NCI-H82 treated with DMSO at 0.1 percent for 48 hours (cell line): ENCODE measurements around the gene CCDC50.

Experiments used
- DNase-seq: peaks from one replicate; lab custom pipeline; 2025; ENCODE audit not compliant: unreplicated experiment; lab: John Stamatoyannopoulos, UW

CCDC50 gene

DNA sequence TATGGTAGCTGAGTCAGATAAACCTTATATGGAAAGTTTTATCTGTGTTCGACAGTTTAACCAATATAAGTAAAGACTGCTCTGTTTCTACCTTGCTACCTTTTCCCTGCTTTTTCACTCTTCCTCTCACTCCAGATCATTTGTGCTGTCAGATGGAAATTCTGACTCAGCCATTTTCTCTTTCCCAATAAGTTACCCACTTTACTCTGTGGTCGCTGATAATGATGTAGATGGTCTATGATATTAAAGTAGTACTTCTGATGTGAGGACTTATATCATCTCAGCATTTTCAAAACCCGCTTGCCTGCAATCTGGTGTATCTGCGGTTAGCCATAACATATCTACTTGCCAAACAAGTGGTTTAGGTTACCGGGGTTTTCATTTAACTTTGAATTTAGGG, 16.1 kb downstream of the CCDC50 start:
- no peak for DNase-seq

DNA sequence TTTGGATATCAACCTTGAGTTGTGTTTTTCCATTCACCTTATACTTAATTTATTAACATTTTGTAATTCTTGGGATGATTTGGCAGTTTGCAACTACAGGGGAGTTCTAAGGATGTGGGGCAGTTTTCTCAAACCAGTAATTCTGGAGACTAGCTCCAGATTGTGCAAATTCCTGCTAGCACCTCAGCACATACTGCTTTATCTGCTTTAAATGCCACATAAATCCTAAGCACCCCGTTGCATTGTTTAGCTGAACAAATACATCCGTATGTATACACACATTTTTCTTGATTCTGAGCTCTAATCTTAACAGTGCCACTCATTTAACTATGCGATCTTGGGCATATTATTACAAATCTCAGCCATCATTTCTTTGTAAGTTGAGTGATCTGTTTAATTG, 18.0 kb downstream of the CCDC50 start:
- no peak for DNase-seq

DNA sequence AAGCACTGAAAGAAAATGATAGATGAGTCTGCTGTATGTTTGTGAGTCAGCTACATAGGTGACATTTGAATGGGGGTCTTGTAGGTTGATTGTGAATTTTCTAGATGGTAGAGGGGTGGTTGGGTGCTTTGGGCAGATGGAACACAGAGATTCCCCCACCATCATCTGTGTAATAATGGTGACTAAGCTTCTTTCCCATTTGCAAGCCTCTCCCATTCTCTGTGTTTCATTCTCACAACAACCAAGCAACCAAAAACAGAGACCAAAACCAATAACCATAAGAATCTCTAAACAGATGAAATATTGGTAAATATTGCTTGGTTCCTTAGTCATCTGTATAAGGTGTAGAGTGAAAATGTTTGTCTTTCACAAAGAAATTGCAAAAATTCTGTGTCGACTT, 18.9 kb downstream of the CCDC50 start:
- DNase-seq: no peak

DNA sequence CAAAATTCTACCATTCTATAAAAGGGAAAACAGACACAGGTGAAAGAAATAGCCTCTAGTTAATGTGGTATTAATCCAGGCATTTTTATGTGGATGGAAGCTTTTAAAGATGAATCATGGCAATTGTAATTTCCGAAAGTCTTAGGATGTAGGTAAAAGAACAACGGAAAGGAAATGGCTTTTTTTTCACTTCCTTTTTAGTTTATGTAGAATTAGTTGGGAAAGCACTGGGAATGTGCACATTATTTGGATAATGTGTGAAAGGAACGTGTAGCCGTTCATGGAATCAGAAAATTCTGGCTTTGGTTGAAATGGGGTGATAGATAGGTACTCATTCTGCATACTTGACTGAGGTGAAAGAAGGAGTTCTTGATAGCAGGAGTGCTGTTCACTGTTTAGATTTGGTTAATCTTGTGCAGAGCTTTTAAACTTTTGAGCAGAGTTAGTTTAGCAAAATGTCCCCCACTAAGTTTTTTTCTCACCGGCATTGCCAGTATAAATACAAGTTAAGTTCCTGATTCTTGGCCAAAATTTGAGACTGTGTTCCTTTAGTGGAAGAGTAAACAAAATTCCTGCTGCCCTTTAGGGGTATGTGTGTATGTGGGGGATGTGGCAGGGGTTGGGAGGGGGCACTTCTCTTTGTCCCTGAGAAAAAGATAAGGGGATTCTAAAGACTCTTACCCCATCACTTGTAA, 21.3 kb downstream of the CCDC50 start:
- no peak for DNase-seq

DNA sequence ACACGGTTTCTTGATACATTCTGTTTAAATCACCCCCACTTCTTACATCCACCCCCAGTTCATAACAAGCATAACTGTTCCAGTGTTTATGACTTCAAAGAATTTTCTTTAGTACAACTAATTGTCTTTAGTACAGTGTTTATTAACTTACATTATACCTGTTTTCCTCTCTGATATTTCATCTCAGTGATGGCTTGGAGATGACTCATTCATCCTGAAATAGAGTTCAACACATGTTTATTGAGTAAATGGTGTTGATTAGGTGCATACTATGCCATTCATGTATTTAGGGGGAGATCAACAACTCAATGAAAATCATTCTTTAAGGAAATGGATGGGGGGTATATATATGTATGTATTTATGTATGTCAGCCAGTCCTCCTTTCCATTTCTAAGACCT, 22.8 kb downstream of the CCDC50 start:
- DNase-seq: no peak

DNA sequence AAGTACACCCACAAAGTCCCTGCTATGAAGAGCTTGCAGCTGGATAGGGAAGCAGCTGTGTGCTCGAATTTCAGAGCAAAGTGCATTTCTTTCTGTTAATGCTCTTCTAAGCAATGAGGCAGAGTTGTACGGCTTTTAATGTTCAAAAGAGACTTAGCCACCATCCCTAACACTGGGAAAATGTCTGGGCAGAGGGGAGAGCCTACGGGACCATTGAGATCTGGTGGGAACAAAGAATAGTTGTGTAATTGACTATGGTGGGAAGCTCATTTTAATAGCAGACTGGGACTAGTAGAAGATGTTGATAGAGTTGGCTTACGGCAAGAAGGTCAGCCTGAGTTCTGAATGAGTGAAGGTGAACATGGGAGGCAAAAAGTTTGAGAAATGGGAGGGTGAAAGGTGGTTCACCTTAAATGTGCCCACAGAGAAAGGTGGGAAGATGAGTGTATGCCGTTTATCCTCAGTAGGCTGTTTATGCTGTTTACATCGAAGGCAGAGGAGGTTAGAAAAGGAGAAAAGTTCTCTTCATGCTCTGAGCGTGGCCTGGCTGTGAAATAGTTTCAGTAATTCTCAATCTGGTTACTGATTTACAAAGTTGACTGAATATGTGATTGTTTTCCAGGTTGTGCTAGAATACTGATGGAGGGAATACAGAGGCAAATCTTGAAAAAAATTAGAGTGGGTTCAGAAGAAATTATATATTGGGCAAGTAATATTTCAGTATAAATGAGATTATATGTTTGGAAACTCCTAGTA, 24.0 kb downstream of the CCDC50 start:
- DNase-seq: no peak

DNA sequence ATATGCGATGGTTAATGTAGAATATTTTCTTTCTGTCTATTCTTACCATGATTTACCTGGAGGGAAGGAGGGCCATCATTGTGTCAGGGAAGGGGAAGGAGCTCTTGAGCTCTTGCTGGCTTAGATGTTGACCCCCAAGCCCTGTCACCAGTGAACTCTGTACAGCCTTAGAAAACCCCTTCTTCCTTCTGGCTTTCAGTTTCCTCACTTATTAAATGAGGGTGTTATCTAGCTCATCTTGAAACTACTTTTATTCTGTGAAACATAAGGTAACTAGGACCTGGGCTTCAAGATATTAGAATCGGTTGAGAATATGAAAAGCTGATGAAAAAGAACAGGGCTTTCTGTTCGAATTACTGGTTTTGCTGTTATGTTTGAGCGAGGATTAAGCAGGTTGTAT, 26.2 kb downstream of the CCDC50 start:
- no peak for DNase-seq

DNA sequence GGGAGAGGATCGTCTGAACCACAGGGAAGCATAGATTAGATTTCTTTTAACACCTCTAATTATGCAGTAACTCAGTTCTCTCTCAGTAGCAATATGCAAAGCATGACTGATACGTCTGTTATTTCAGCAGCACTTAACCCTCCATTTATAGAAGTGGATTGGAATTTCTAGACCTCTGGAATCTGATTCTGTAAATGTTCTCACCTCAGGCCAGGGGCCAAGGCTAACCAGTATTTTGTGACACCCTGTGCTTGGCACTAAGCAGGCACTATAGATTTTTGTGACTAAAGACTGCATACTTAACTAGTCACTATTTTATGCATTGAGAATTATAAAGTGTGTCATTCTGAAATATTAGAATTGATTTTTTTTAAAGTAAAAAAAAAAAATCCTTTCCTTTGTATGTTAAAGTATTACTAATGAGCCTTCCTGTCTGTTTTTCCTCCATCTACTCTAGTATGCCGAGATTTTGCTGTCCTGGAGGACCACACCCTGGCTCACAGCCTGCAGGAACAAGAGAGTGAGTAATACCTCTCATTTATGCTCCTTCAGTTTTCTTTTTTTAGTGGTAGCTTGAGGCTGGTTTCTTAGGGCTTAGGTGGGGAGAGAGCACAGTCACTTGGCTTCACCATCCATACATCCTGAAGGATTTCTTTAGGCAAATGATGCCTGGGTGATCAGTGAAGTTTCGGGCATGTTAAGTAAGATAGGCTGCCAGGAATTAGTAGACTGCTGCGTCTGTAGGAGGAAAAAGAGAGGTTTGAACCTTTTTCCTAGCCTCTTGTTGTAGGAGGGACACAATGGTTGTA, 27.6 kb downstream of the CCDC50 start:
- no peak for DNase-seq

DNA sequence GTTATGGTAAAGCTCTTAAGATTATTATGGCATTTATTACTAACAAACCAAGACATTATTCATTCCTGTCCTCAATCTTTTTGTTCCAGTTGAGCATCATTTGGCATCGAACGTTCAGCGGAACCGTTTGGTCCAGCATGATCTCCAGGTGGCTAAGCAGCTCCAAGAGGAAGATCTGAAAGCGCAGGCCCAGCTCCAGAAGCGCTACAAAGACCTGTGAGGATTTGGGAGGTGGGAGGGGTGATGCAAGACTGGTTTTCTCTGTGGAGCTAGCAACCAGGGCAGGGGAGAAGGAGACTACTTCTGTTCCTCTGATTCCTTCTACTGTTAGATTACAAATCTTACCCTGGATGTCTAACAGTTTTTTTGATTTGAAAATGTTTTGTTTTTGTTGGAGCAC, 28.7 kb downstream of the CCDC50 start:
- DNase-seq: no peak

DNA sequence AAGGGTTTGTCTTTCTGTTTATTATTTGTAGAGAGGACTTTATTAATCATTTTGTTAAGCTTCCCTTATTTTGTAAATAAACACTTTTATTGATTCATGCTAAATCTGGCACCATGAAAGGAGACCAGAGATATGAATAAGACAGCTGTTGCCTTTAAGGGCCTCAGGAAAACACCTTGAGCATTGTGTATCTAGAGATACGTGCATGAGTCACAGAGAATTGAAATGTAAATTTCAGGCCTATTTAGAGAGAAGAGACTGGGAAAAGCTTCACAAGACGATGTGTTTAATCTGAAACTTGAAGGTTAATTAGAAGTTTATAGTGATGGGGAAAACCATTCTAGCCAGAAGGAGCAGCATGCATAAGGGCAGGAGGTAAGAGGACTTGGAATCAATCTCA, 29.7 kb downstream of the CCDC50 start:
- DNase-seq: no peak

DNA sequence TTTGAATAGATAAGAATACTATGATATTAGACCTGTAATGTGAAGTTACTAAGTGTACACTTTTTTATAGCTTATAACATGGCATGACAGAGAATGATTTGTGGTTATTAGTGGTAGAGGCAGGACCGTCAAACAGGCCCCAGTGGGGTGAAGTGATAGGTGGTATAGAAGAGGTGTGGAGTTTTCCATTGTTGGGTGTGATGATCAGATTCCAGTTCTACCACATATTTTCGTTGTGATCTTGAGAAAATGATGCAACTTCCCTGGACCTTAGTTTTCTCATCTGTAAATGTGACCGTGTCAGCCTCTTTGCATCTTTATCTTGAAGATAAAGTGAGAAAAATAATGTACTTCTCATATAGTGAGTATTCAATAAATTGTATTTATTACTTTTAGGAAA, 31.4 kb downstream of the CCDC50 start:
- DNase-seq: no peak

DNA sequence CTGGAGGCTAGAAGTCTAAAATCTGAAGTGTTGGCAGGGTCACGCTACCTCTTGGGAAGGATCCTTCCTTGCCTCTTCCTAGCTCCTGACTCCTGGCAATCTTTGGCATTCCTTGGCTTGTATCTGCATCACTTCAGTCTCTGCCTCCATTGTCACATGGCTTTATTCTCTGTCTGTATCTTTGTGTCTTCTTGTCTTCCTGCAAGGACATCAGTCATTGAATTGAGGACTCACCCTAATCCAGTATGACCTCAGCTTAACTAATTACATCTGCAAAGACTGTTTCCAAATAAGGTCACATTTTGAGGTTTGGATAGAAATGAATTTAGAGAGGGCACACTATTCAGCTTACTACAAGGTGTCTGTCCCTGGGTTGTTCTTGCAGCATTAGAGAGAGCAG, 32.3 kb downstream of the CCDC50 start:
- no peak for DNase-seq

DNA sequence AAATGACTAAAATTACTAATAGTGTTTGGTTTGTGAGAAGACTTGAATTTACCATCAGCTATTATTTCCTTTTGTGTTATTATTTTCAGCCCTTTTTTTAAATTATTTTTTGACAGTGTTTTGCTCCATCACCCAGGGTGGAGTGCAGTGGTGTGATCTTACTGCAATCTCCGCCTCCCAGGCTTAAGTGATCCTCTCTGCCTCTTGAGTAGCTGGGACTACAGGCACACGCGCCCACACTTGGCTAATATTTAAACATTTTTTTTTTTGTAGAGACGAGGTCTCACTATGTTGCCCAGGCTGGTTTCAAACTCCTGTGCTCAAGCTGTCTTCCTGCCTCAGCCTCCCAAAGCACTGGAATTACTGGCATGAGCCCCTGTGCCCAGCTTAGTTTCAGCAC, 32.8 kb downstream of the CCDC50 start:
- DNase-seq: no peak

DNA sequence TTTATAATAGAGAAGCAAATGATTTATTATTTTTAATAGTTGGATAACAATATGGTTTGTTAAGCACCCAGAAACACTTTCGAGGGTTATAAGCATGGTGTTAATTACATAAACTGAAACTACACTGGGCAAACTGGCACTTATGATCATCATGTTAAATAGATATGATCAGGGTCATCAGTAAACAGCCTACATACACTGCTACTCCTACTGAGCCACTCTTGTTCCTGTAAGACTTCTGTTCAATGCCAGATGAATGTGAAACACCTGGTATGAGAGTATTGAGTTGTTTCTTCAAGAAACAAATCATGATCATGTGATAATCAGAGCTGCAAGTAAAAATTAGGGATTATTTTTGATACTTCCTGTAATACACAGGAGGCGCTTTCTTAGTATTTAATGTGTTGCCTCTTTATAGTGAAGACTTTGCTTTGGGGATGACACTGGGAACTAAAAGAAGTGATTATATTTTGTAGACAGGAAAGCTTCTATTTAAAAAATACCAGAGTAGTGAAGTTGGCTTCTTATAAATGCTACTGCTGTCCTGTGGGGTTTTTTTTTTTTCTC, 33.4 kb downstream of the CCDC50 start:
- DNase-seq: no peak

DNA sequence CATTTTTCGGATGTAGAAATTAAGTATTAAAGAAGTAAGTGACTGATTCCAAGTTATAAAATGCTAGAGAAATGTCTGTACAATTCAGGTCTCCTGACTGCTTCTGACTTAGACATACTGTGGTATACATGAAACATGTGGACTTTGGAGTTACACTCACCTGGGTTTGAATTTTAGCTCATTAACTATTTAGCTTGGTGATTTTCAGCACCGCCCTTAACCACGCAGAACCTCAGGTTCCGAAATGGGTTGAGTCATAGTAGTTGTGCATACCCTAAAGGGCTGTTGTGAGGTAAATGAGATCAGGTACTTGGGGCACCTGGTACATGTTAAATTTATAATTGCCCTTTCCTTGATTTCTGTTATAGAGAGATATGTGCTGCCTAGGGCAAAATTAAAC, 34.0 kb downstream of the CCDC50 start:
- DNase-seq: no peak

DNA sequence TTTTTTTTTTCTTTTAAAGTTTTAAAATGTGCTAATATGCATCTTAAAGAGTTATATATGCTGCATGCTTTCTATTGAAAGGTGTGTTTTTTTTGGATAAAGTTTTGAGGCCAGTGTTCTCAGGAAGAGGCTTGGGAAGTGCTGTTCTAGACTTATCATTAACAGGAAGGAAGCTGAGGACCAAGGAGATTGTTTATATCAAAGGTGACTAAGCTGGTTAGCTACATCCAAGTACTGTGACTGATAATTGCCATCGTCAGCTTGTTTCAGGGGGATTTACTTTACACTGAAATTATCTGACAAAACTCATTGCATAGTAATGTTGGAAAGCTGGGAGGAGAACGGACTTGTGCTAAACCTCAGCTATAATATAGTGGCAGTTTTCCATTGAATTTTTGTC, 37.5 kb downstream of the CCDC50 start:
- no peak for DNase-seq

DNA sequence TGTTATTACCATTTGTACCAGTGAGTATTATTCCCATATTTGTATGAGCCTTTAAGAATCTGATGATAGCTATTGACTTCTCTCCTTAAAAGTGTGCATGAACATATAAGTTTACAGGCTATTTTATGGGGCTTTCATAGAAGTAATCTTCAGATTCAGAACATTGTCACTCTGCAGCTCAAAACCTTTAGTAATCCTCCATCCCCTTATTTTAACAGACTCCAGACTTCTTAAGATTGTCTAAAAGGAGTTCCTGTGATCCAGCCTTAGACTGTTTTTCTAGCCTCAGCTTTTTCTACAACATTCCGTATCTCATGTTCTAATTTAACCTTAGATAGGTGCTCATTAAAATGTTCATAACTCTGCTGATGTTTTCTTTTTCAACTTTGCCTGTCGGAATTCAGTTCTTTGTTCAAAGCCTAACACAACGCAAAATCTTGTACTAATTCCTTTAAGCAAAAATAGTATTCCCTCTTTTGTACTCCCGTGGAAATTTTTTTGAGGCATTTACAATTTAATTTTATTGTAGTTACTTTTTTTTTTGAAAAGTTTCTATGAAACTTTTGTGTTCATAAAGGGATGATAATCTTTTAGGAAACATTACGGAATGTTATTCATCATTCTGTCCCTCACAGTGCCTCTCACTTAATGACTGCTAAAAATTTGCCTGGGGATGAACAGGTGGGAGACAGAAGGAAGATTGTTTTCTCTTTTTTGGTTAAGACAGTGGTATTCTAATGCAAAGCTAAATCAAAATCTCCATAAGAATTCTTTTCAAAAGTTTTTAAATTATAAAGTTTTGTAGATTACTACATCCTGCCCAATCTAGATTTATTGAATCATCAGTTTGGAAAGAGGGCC, 39.8 kb downstream of the CCDC50 start:
- DNase-seq: no peak

DNA sequence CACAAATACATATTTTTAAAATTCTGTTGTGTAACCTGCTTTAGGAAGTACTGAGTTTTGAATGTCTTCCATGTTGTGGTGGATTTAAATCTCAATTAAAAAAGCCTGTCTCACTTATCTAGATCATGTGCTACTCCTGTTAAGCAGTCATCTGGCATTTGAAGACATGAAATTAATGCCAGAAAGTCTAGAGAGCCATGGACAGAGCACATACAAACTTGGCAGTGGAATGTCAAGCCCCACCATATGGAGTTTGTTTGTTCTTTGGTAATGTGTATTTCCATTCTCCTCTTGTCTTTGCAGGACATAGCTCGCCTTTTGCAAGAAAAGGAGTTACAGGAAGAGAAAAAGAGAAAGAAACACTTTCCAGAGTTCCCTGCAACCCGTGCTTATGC, 40.4 kb downstream of the CCDC50 start:
- no peak for DNase-seq

DNA sequence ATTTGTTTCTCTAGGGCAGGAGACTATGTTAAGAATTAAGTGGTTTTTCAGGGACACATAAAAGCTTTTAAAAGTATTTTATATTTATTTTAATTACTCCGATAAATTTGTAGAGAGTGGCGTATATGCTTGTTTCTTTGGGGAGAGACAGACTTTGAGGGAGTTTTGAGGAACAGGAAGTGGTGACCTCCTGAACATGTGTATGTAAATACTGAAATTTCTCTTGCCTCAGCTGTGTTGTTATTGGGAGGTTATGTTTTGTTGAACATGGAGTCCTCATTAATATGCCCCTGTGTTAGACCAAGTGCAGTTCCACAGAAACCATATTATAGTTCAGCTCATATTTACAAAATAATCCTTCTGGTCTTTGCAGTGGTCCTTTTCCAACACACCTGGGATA, 42.9 kb downstream of the CCDC50 start:
- DNase-seq: no peak

DNA sequence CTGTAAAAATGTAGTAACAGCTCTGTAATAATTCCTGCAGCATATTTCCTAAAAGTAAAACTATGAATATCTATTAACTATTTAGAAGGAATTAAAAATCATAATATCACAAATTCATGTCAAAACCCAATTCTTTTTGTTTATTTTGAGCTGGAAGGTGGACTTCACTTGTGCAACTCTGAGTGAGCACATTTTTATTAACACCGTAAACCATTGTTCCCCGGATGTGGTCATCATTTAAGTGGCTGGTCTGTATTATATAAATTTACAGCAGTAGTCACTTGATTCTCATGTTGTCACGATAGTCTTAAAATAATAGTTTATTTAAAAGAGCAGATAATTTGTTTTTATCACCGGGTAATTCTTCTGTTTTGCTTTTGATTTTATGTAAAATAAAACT, 44.1 kb downstream of the CCDC50 start:
- DNase-seq: no peak
